IMR-90 (cell line): Measurements from ENCODE around the gene ACSF2. TPM values are rescaled to one million over a fixed set of nuclear protein-coding genes. Genes with fewer than 3 reads are reported as not detected.

Experiments
- ATAC-seq: fragments of 200-7000 bp; cut with Tn5 transposase; 2 replicates; pipeline ENCODE4 v1.9.1; 2020; ENCODE audit warnings: low read depth, mild to moderate bottlenecking, moderate library complexity
- BruUV-seq: library from RNA; stranded (reverse); fragments of 400-500 nt; replicated peaks from 2 replicates; lab custom pipeline; 2021; lab: Mats Ljungman, UMichigan
- CTCF ChIA-PET: fragments of 300-600 bp; formaldehyde crosslinking; extraction: SDS; loops from one replicate; lab custom pipeline; 2021; ENCODE audit warnings: antibody characterized with exemption; lab: Yijun Ruan, JAX
- POLR2A ChIA-PET: fragments of 300-600 bp; sonication (Branson Sonifier 250); formaldehyde crosslinking; loops from one replicate; lab custom pipeline; 2022; ENCODE audit warnings: antibody characterized with exemption; ENCODE audit not compliant: unreplicated experiment; lab: Charles Lee
- DNase-seq: peaks from one replicate; pipeline ENCODE4 v3.0.0; 2013
- H2AFZ ChIP-seq: replicated peaks from 2 replicates; pipeline ENCODE3; 2013; ENCODE audit warnings: low read length, mild to moderate bottlenecking; ENCODE audit not compliant: poor library complexity
- H2AK5ac ChIP-seq: 2 replicates; pipeline ENCODE4 v1.6.1; 2013; ENCODE audit warnings: low read depth, low read length, inconsistent platforms
- H2AK9ac ChIP-seq: replicated peaks from 2 replicates; pipeline ENCODE3; 2013; ENCODE audit warnings: mild to moderate bottlenecking, low read depth, low read length, moderate library complexity; ENCODE audit not compliant: poor library complexity
- H2BK120ac ChIP-seq: 2 replicates; pipeline ENCODE4 v1.6.1; 2013; ENCODE audit warnings: low read depth, low read length, inconsistent platforms
- H2BK15ac ChIP-seq: 3 replicates; pipeline ENCODE4 v1.6.1; 2013; ENCODE audit warnings: low read depth, low read length, inconsistent platforms
- H2BK20ac ChIP-seq: 2 replicates; pipeline ENCODE4 v1.6.1; 2013; ENCODE audit warnings: low read depth, mild to moderate bottlenecking, inconsistent platforms, low read length, moderate library complexity
- H2BK5ac ChIP-seq: 2 replicates; pipeline ENCODE4 v1.6.1; 2013; ENCODE audit warnings: mild to moderate bottlenecking, low read depth, low read length, inconsistent platforms; ENCODE audit not compliant: poor library complexity, severe bottlenecking
- H3K14ac ChIP-seq: replicated peaks from 2 replicates; pipeline ENCODE4 v1.6.1; 2013; ENCODE audit warnings: low read depth, low read length, inconsistent platforms
- H3K18ac ChIP-seq: 2 replicates; pipeline ENCODE4 v1.6.1; 2013; ENCODE audit warnings: low read depth, low read length, control low read depth
- H3K23ac ChIP-seq: 2 replicates; pipeline ENCODE4 v1.6.1; 2013; ENCODE audit warnings: low read depth, low read length, inconsistent platforms
- H3K27ac ChIP-seq: 2 replicates; pipeline ENCODE4 v1.5.1; 2013; ENCODE audit warnings: mild to moderate bottlenecking, control low read depth, low read length; ENCODE audit not compliant: insufficient read depth
- H3K27me3 ChIP-seq: 2 replicates; pipeline ENCODE4 v1.6.1; 2013; ENCODE audit warnings: low read length; ENCODE audit not compliant: control insufficient read depth, insufficient read depth
- H3K36me3 ChIP-seq: 2 replicates; pipeline ENCODE4 v1.6.1; 2013; ENCODE audit warnings: low read length, mixed read lengths; ENCODE audit not compliant: control insufficient read depth, insufficient read depth
- H3K4ac ChIP-seq: 2 replicates; pipeline ENCODE4 v1.6.1; 2013; ENCODE audit warnings: low read depth, low read length, inconsistent platforms
- H3K4me1 ChIP-seq: 2 replicates; pipeline ENCODE4 v1.6.1; 2013; ENCODE audit warnings: low read length, mixed read lengths; ENCODE audit not compliant: control insufficient read depth, insufficient read depth
- H3K4me2 ChIP-seq: 2 replicates; pipeline ENCODE4 v1.6.1; 2013; ENCODE audit warnings: low read depth, mild to moderate bottlenecking, control low read depth, low read length, moderate library complexity
- H3K4me3 ChIP-seq: 2 replicates; pipeline ENCODE4 v1.5.1; 2013; ENCODE audit warnings: low read depth, mild to moderate bottlenecking, control low read depth, low read length, moderate library complexity; ENCODE audit not compliant: insufficient read depth
- H3K56ac ChIP-seq: 2 replicates; pipeline ENCODE4 v1.6.1; 2013; ENCODE audit warnings: low read length, inconsistent platforms; ENCODE audit not compliant: insufficient read depth; ENCODE audit errors: extremely low read depth
- H3K79me1 ChIP-seq, 2 experiments: 2 replicates each; pipeline ENCODE4 v1.6.1; 2013; ENCODE audit warnings: low read length in 2 of 2, inconsistent platforms in 1 of 2, low read depth in 1 of 2
- H3K9ac ChIP-seq: 2 replicates; pipeline ENCODE4 v1.6.1; 2013; ENCODE audit warnings: low read depth, low read length, control low read depth
- H3K9me1 ChIP-seq: 2 replicates; pipeline ENCODE4 v1.6.1; 2013; ENCODE audit warnings: low read length, inconsistent platforms; ENCODE audit not compliant: insufficient read depth
- H3K9me3 ChIP-seq: 2 replicates; pipeline ENCODE4 v1.6.1; 2013; ENCODE audit warnings: low read length; ENCODE audit not compliant: control insufficient read depth, insufficient read depth
- H4K20me1 ChIP-seq: 2 replicates; pipeline ENCODE4 v1.6.1; 2013; ENCODE audit warnings: low read length, inconsistent platforms; ENCODE audit not compliant: insufficient read depth
- H4K5ac ChIP-seq: 2 replicates; pipeline ENCODE4 v1.6.1; 2013; ENCODE audit warnings: mild to moderate bottlenecking, low read depth, low read length, control low read depth
- H4K8ac ChIP-seq, 2 experiments: 2 replicates each; pipeline ENCODE4 v1.6.1; 2013; ENCODE audit warnings: low read depth in 2 of 2, low read length in 2 of 2, control low read depth in 1 of 2, inconsistent platforms in 1 of 2
- H4K91ac ChIP-seq: 2 replicates; pipeline ENCODE4 v1.6.1; 2013; ENCODE audit warnings: low read depth, low read length, inconsistent platforms; ENCODE audit not compliant: insufficient read depth
- CHD1 ChIP-seq: IDR thresholded peaks from 2 replicates; pipeline ENCODE4 v1.6.1; 2012; ENCODE audit warnings: low read depth, low read length, improper control_type of control experiment
- MAFK ChIP-seq: IDR thresholded peaks from 2 replicates; pipeline ENCODE4 v1.6.1; 2012; ENCODE audit warnings: low read depth, low read length, improper control_type of control experiment
- MAZ ChIP-seq: IDR thresholded peaks from 2 replicates; pipeline ENCODE4 v1.6.1; 2012; ENCODE audit warnings: low read depth, mild to moderate bottlenecking, low read length, improper control_type of control experiment, moderate library complexity, borderline replicate concordance
- MXI1 ChIP-seq: IDR thresholded peaks from 2 replicates; pipeline ENCODE4 v1.6.1; 2012; ENCODE audit warnings: low read depth, mild to moderate bottlenecking, low read length, moderate library complexity, borderline replicate concordance
- POLR2A ChIP-seq: IDR thresholded peaks from 2 replicates; pipeline ENCODE4 v1.6.1; 2012; ENCODE audit warnings: mild to moderate bottlenecking, low read depth, low read length
- RCOR1 ChIP-seq: IDR thresholded peaks from 2 replicates; pipeline ENCODE4 v1.6.1; 2012; ENCODE audit warnings: mild to moderate bottlenecking, low read length, improper control_type of control experiment; ENCODE audit not compliant: insufficient replicate concordance
- RFX5 ChIP-seq: IDR thresholded peaks from 2 replicates; pipeline ENCODE4 v1.8.0; 2012; ENCODE audit warnings: low read depth, mild to moderate bottlenecking, low read length, moderate library complexity
- WGBS, 2 experiments: methylation state at CpG; one replicate each; pipeline versions ENCODE4 v1.1.5 to v1.1.7; 2013; ENCODE audit warnings: missing lambda C conversion rate in 2 of 2; ENCODE audit not compliant: insufficient read length in 1 of 2; ENCODE audit errors: extremely low coverage in 2 of 2; 5-methylcytosine and 5-hydroxymethylcytosine counted together
- dilution Hi-C: fragments of 300-500 bp; cut with HindIII; formaldehyde crosslinking; loops from one replicate; pipeline ENCODE4 v1.14.3; 2018; ENCODE audit warnings: low sequenced_read_pairs; ENCODE audit not compliant: unreplicated experiment
- in situ Hi-C: fragments of 300-500 bp; cut with MboI; formaldehyde crosslinking; loops from 3 replicates; pipeline ENCODE4 v1.14.3; 2019; ENCODE audit warnings: low sequenced_read_pairs, inconsistent platforms, mixed read lengths
- intact Hi-C: fragments of 100-400 bp; cut with micrococcal nuclease; formaldehyde crosslinking; loops from 2 replicates; pipeline ENCODE4 v1.10.0; 2022
- polyA plus RNA-seq, 3 experiments: library from polyadenylated mRNA; depleted of rRNA; stranded (reverse); fragments of >200 nt; gene quantifications; 2 replicates each; pipeline ENCODE4 v1.2.3, GENCODE V29; 2012; ENCODE audit warnings: low replicate concordance in 1 of 3
- total RNA-seq: library from RNA; depleted of rRNA; stranded (reverse); fragments of >200 nt; gene quantifications from 2 replicates; pipeline ENCODE4 v1.2.3, GENCODE V29; 2012

ACSF2 gene
- total and polyA plus RNA-seq, 2 of the 4 experiments (the other 2 are of a cell fraction), result 18.5 to 27.2 TPM

GRCh38 chr17:50522766-50523165 is 96.7 kb downstream of the ACSF2 start:
- Histone ChIP-seq H2BK15ac (no peak overlapping the region), H2BK120ac (no peak overlapping the region), H4K91ac (no peak overlapping the region), H2BK5ac (no peak overlapping the region), H3K79me1 (no peaks in the 10 kb centered on the region), H3K23ac (no peak overlapping the region), H4K5ac (no peak overlapping the region), H3K4me1 (no peaks in the 10 kb centered on the region), H4K8ac (no peak overlapping the region), H3K4me2 (no peak overlapping the region), H2AK5ac (no peak overlapping the region), H2AK9ac (no peak overlapping the region), H3K4ac (no peak overlapping the region), H3K9me3 (no peaks in the 10 kb centered on the region), H3K18ac (no peak overlapping the region), H3K56ac (no peak overlapping the region), H3K27ac (no peak overlapping the region), H3K9me1 (no peaks in the 10 kb centered on the region), H3K14ac (no peak overlapping the region), H2AFZ (no peak overlapping the region), H3K27me3 (peaks cover 25% of the 10 kb centered on the region), H3K9ac (no peak overlapping the region), H2BK20ac (no peak overlapping the region), H3K4me3 (no peak overlapping the region), H3K36me3 (no peaks in the 10 kb centered on the region), H4K20me1 (no peaks in the 10 kb centered on the region)
- CTCF ChIA-PET, result no interaction called here
- POLR2A ChIA-PET, result no interaction called here
- dilution Hi-C loops, result no loop called here
- WGBS, 2 experiments, result 92% methylated on average over 5 of the region's 10 CpGs; no CpG with 5 or more reads in 1 of the 2 experiments
- no TSS peak for BruUV-seq
- DNase-seq (no peak), ATAC-seq (no peak)
- in situ Hi-C loops, result no loop called here
- intact Hi-C loops, result no loop called here
- no peak for TF ChIP-seq POLR2A
- no peak for TF ChIP-seq CHD1
- TF ChIP-seq MXI1, result no peak
- TF ChIP-seq RFX5, result no peak
- no peak for TF ChIP-seq MAZ
- TF ChIP-seq MAFK, result no peak
- TF ChIP-seq RCOR1, result no peak
